Gastroesophageal sphincter (tissue), 4 donors: ENCODE data around the gene USP25. TPM values are rescaled to one million over a fixed set of nuclear protein-coding genes. Genes with fewer than 3 reads are reported as not detected.

ENCODE experiments used
- ATAC-seq: fragments of 150-250 bp; one replicate; pipeline ENCODE4 v1.9.1; 2016; ENCODE audit warnings: mild to moderate bottlenecking, moderate library complexity
- H3K27ac ChIP-seq, 4 donors: fragments of 200-600 bp; sonication (generic) in 3 of 4; 1 replicate in 3 of 4; 2 replicates in 1 of 4; pipeline ENCODE4 v1.5.1; 2016 to 2019
- H3K27me3 ChIP-seq: fragments of 200-600 bp; sonication (generic); one replicate; pipeline ENCODE4 v1.5.1; 2019
- H3K36me3 ChIP-seq, 2 donors: fragments of 200-600 bp; sonication (generic); one replicate each; pipeline ENCODE4 v1.5.1; 2019; ENCODE audit warnings: control low read depth in 1 of 2
- H3K4me1 ChIP-seq, 3 donors: fragments of 200-600 bp; sonication (generic); 1 replicate in 2 of 3; 2 replicates in 1 of 3; pipeline ENCODE4 v1.5.1; 2016 to 2019; ENCODE audit warnings: control low read depth in 2 of 3
- H3K4me3 ChIP-seq, 2 donors: fragments of 200-600 bp; sonication (generic); one replicate each; pipeline ENCODE4 v1.5.1; 2019; ENCODE audit warnings: mild to moderate bottlenecking in 1 of 2, moderate library complexity in 1 of 2
- H3K9me3 ChIP-seq, 3 donors: fragments of 200-600 bp; sonication (generic); one replicate each; pipeline ENCODE4 v1.5.1; 2017 to 2019; ENCODE audit warnings: control low read depth in 2 of 3
- CTCF ChIP-seq, 4 experiments: fragments of 200-600 bp in 2 of 4; fragments of 450-650 bp in 2 of 4; sonication (generic) in 1 of 4; IDR thresholded peaks; one replicate each; pipeline ENCODE4 v1.5.1; 2017 to 2019; ENCODE audit warnings: antibody characterized with exemption in 4 of 4, mild to moderate bottlenecking in 2 of 4, moderate library complexity in 2 of 4
- EP300 ChIP-seq: sonication (generic); formaldehyde crosslinking; IDR thresholded peaks from one replicate; pipeline ENCODE4 v1.6.1; 2017; ENCODE audit warnings: antibody characterized with exemption, mild to moderate bottlenecking
- POLR2A ChIP-seq, 2 donors: fragments of 450-650 bp; IDR thresholded peaks; one replicate each; pipeline ENCODE4 v1.6.1; 2017; ENCODE audit warnings: antibody characterized with exemption in 2 of 2, mild to moderate bottlenecking in 2 of 2, moderate library complexity in 1 of 2
- POLR2AphosphoS5 ChIP-seq: sonication (generic); formaldehyde crosslinking; IDR thresholded peaks from one replicate; pipeline ENCODE4 v1.6.1; 2017; ENCODE audit warnings: antibody characterized with exemption
- WGBS, 2 donors: methylation state at CpG; one replicate each; pipeline ENCODE4 v1.1.5; 2018; ENCODE audit warnings: low coverage in 1 of 2; 5-methylcytosine and 5-hydroxymethylcytosine counted together
- total RNA-seq, 4 donors: library from RNA; depleted of rRNA; stranded (reverse); fragments of >200 nt; gene quantifications; one replicate each; pipeline ENCODE4 v1.1.0, GENCODE V29; 2016

The USP25 gene
- total RNA-seq, 4 donors from 2014 or later, result 51.2 to 77.3 (median 59.5) TPM

- Histone ChIP-seq H3K27ac (no peak overlapping the region), H3K4me1 (peaks cover 3 to 82% (median 13%) of the 10 kb centered on the region in 3 donors), H3K9me3 (no peaks in the 10 kb centered on the region), H3K36me3 (peaks cover 0 to 4% of the 10 kb centered on the region in 2 donors), H3K27me3 (no peaks in the 10 kb centered on the region), H3K4me3 (no peak overlapping the region)
- 61 to 63% methylated on average over 2 of the region's 4 CpGs for WGBS, 2 donors
- TF ChIP-seq POLR2AphosphoS5, result no peak
- TF ChIP-seq POLR2A (IDR thresholded peaks at IDR 0.05), result no peak
- no peak for TF ChIP-seq EP300
- TF ChIP-seq CTCF (IDR thresholded peaks at IDR 0.05), result no peak
- ATAC-seq, result no peak
Observed at GRCh38 chr21:15744926-15745325, 15.1 kb downstream of the USP25 start.

- WGBS, 2 donors, result 74 to 86% methylated on average over 1 of the region's 1 CpG
- Histone ChIP-seq H3K27me3 (no peaks in the 10 kb centered on the region), H3K4me1 (peaks cover 3 to 85% (median 7%) of the 10 kb centered on the region in 3 donors)
Observed at GRCh38 chr21:15748586-15748985, 18.8 kb downstream of the USP25 start.

GRCh38 chr21:15749082-15749860 lies 19.5 kb downstream of the USP25 start:
- TF ChIP-seq POLR2AphosphoS5 (no peak), CTCF (IDR thresholded peaks at IDR 0.05) (no peak), POLR2A (IDR thresholded peaks at IDR 0.05) (no peak), EP300 (no peak)
- no peak overlapping the region for H3K4me3 ChIP-seq
- 70 to 72% methylated on average over 5 of the region's 5 CpGs for WGBS, 2 donors
- H3K27me3 ChIP-seq, result no peaks in the 10 kb centered on the region
- no peaks in the 10 kb centered on the region for H3K9me3 ChIP-seq
- no peak overlapping the region for H3K27ac ChIP-seq
- ATAC-seq, result no peak
- peaks cover 3 to 85% (median 10%) of the 10 kb centered on the region in 3 donors for H3K4me1 ChIP-seq
- H3K36me3 ChIP-seq, result no peaks in the 10 kb centered on the region

More at GRCh38 chr21:15748586-15748985, 18.8 kb downstream of the USP25 start:
- no peak overlapping the region for H3K4me3 ChIP-seq
- no peak for ATAC-seq
- H3K9me3 ChIP-seq, result no peaks in the 10 kb centered on the region
- H3K27ac ChIP-seq, result no peak overlapping the region
- TF ChIP-seq POLR2AphosphoS5 (no peak), EP300 (no peak), POLR2A (IDR thresholded peaks at IDR 0.05) (no peak), CTCF (IDR thresholded peaks at IDR 0.05) (no peak)
- H3K36me3 ChIP-seq, result no peaks in the 10 kb centered on the region

GRCh38 chr21:15749861-15750159 lies 20.0 kb downstream of the USP25 start:
- 50% methylated on average over 1 of the region's 2 CpGs; no CpG with 5 or more reads in 1 of the 2 donors for WGBS, 2 donors
- Histone ChIP-seq H3K27ac (no peak overlapping the region), H3K9me3 (no peaks in the 10 kb centered on the region), H3K27me3 (no peaks in the 10 kb centered on the region), H3K4me1 (peaks cover 3 to 85% (median 15%) of the 10 kb centered on the region in 3 donors), H3K4me3 (no peak overlapping the region), H3K36me3 (no peaks in the 10 kb centered on the region)
- TF ChIP-seq EP300 (no peak), POLR2AphosphoS5 (no peak), POLR2A (IDR thresholded peaks at IDR 0.05) (no peak), CTCF (IDR thresholded peaks at IDR 0.05) (no peak)
- no peak for ATAC-seq

- Histone ChIP-seq H3K27ac (no peak overlapping the region), H3K9me3 (no peaks in the 10 kb centered on the region), H3K27me3 (no peaks in the 10 kb centered on the region), H3K4me3 (no peak overlapping the region), H3K36me3 (no peaks in the 10 kb centered on the region), H3K4me1 (peaks cover 3 to 95% (median 17%) of the 10 kb centered on the region in 3 donors)
- WGBS, 2 donors, result 67% methylated on average over 1 of the region's 1 CpG
- no peak for ATAC-seq
- TF ChIP-seq POLR2AphosphoS5 (no peak), CTCF (IDR thresholded peaks at IDR 0.05) (no peak), POLR2A (IDR thresholded peaks at IDR 0.05) (no peak), EP300 (no peak)
Observed at GRCh38 chr21:15751037-15751436, 21.3 kb downstream of the USP25 start.
